ENCODE results near the gene GMEB1. TPM values are rescaled to one million over a fixed set of nuclear protein-coding genes. Genes with fewer than 3 reads are reported as not detected.
"Not testable (repeated sequence)": the region's sequence is repeated elsewhere in the genome, so short reads cannot be mapped to it uniquely, and the experiment has no call there.

Gene GMEB1
- total RNA-seq, 2 donors from 2014 or later: 14.0 to 14.9 TPM

DNA sequence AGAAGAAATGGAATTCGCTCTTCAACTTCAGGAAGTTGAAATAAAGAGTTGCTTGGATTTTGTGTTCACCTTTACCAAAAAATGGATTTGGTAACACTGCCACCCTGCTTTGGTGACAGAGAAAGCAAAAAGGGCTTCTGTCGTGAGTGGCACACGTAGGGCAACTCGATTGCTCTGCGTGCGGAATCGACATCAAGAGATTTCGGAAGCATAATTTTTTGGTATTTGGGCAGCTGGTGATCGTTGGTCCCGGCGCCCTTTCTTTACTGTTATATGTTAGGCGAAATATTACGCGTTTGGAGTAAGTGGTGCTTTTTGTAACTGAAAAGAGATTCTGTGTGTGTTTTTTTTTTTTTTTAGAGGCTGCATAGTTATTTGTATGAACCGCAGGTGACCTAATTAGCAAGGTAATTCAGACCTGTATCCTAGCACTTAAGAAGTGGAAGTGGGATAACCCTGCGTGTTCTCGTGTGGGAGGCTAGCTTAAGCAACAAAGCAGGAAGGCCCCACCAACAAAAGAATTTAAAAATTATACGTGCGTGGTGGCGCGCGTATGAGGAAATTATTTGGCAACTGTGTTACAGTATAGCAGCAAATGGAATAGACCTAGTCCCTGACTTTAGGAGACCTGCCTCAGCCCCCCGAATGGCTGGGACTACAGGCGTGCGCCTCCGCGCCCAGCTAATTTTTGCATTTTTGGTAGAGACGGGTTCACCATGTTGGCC lies 19.9 kb upstream of the GMEB1 start, which contains the start of gene RNU11:
Gene RNU11 (plus strand): TSS at position 127 of the 725 bp plus-strand sequence.
- intact Hi-C loops (cut with DNase I): no loop called here
- Histone ChIP-seq H3K27ac (peak within 1 kb of the TSS; percentile 90), H3K36me3 (no peaks in the 10 kb centered on the region), H3K27me3 (no peaks in the 10 kb centered on the region), H3K4me1 (peaks cover 11% of the 10 kb centered on the region), H3K4me3 (peak within 1 kb of the TSS; percentile 27), H3K9me3 (no peaks in the 10 kb centered on the region), H3K9ac (ENCODE audit: low read depth in 2 of 2, low read length in 2 of 2) (peak within 1 kb of the TSS; percentile 63 to 73)
- DNase-seq: peak; percentile 93
- TF ChIP-seq, protein P1, sequence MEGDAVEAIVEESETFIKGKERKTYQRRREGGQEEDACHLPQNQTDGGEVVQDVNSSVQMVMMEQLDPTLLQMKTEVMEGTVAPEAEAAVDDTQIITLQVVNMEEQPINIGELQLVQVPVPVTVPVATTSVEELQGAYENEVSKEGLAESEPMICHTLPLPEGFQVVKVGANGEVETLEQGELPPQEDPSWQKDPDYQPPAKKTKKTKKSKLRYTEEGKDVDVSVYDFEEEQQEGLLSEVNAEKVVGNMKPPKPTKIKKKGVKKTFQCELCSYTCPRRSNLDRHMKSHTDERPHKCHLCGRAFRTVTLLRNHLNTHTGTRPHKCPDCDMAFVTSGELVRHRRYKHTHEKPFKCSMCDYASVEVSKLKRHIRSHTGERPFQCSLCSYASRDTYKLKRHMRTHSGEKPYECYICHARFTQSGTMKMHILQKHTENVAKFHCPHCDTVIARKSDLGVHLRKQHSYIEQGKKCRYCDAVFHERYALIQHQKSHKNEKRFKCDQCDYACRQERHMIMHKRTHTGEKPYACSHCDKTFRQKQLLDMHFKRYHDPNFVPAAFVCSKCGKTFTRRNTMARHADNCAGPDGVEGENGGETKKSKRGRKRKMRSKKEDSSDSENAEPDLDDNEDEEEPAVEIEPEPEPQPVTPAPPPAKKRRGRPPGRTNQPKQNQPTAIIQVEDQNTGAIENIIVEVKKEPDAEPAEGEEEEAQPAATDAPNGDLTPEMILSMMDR (IDR thresholded peaks at IDR 0.05): no peak

DNA sequence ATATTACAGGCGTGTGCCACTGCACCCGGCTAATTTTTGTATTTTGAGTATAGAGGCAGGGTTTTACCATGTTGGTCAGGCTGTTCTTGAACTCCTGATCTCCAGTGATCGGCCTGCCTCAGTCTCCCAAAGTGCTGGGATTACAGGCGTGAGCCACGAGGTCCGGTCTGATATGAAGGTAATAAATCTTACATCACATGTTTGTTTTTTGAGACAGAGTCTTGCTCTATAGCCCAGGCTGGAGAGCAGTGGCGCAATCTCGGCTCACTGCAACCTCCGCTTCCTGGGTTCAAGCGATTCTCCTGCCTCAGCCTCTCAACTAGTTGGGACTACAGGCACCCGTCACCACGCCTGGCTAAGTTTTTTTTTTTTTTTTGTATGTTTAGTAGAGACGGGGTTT lies 15.5 kb upstream of the GMEB1 start:
- not testable (repeated sequence) for H3K4me3 ChIP-seq; H3K9me3 ChIP-seq; H3K4me1 ChIP-seq; H3K36me3 ChIP-seq; H3K27ac ChIP-seq; H3K9ac ChIP-seq (ENCODE audit: low read depth in 2 of 2, low read length in 2 of 2); H3K27me3 ChIP-seq; DNase-seq
- intact Hi-C loops (cut with DNase I): loop anchor here (5.0 kb wide), 1 partner anchor 224 kb away; no protein-coding TSS in a partner anchor

DNA sequence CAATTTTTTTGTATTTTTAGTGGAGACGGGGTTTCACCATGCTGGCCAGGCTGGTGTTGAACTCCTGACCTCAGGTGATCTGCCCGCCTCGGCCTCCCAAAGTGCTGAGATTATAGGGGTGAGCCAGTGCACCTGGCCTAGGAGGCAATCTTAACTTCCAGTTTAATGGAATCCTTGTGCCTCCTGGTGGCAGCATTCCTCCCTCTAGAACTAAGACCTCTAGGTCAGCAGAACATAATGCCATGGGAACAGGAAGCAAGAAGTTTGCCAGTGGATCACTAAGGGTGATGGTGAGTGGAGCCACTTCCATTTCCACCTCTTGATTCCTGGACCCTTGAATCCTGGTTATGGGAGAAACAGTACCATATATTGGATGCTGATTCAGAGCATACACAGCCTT lies 14.7 kb upstream of the GMEB1 start:
- not testable (repeated sequence) for H3K27ac ChIP-seq; H3K36me3 ChIP-seq; H3K4me1 ChIP-seq; H3K9me3 ChIP-seq; H3K9ac ChIP-seq (ENCODE audit: low read depth in 2 of 2, low read length in 2 of 2); H3K27me3 ChIP-seq; H3K4me3 ChIP-seq
- intact Hi-C loops (cut with DNase I): loop anchor here (5.0 kb wide), 1 partner anchor 223 kb away; no protein-coding TSS in a partner anchor
- peak; percentile 46 for DNase-seq

DNA sequence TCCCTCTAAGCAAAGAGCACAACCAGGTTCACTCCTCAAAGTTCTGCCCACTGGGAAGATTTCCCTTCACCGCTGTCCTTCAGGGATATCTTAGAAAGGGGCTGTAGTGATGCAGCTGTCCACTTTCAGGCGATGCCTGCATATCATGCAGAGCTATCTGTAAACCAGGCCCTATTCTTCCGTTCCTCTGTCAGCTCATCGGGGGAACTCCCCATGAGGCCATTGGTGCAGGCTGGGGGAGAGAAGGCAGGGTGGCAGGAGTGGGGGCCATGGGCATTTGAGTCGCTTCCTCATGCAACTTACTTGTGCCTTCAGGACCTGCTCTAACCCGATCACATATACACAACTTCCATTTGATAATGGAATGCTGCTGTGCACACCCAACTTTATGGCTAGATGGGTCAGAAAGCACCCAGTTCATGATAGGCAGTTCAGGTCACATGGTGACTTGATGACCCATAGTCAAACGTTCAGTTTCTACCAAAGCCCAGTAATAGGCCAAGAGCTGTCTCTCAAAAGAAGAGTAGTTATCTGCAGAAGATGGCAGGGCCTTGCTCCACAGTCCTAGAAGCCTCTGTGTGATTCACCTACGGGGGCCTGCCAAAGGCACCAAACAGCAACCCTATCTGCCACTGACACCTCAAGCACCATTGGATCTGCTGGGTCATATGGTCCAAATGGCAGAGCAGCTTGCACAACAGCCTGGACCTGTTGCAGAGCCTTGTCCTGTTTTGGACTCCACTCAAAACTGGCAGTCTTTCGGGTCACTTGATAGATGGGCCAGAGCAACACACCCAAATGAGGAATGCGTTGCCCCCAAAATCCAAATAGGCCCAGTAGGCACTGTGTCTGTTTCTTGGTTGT lies 12.9 kb upstream of the GMEB1 start:
- DNase-seq; H3K36me3 ChIP-seq; intact Hi-C loops (cut with DNase I); H3K9me3 ChIP-seq; H3K4me3 ChIP-seq; H3K4me1 ChIP-seq; H3K9ac ChIP-seq (ENCODE audit: low read depth in 2 of 2, low read length in 2 of 2); H3K27ac ChIP-seq; H3K27me3 ChIP-seq: not testable (repeated sequence)

DNA sequence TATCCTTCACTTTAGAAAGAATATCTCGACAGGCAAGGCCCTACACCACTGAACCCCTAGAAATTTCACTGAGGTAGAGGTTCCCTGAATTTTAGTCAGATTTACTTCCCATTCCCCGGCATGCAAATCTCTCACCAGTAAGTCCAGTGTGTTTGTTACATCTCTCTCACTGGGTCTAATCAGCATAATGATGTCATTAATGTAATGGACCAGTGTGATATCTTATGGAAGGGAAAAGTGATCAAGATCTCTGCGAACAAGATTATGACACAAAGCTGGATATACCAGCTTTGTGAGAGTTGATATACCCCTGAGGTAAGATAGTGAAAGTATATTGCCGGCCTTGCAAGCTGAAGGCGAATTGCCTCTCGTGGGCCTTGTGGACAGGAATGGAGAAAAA lies 12.2 kb upstream of the GMEB1 start:
- DNase-seq: no peak
- Histone ChIP-seq H3K9ac (ENCODE audit: low read depth in 2 of 2, low read length in 2 of 2) (no peak overlapping the region), H3K4me1 (no peaks in the 10 kb centered on the region), H3K9me3 (no peaks in the 10 kb centered on the region), H3K36me3 (no peaks in the 10 kb centered on the region), H3K27me3 (no peaks in the 10 kb centered on the region), H3K27ac (no peak overlapping the region), H3K4me3 (no peak overlapping the region)
- intact Hi-C loops (cut with DNase I): no loop called here
- TF ChIP-seq, protein P1 (IDR thresholded peaks at IDR 0.05): no peak

DNA sequence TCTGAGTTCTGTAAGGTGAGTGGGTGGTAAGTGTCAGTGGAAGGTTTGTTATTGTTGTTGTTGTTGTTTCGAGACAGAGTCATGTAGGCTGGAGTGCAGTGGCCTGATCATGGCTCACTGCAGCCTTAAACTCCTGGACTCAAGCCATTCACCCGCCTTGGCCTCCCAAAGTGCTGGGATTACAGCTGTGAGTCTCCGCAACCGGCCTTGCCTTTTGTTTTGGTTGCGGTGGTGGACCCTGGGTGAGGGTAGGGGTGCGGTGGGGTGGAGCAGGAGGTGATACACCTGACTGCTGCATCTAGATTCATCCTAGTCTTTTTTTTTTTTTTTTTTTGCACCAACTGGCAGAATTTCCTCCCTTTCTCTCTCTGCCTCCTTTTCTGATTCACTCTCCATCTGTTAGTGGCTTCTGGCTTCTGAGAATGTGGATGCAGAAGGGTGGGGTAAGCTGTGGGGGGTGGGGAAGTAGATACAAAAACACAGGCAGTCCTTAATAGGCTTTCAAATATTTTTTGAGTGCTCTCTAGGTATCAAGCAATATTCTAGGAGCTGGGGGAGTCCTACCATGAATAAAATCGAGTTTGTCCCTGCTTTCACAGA lies 4.6 kb upstream of the GMEB1 start:
- Histone ChIP-seq H3K4me1 (no peaks in the 10 kb centered on the region), H3K27me3 (no peaks in the 10 kb centered on the region), H3K4me3 (no peak overlapping the region), H3K27ac (no peak overlapping the region), H3K9ac (ENCODE audit: low read depth in 2 of 2, low read length in 2 of 2) (no peak overlapping the region), H3K36me3 (no peaks in the 10 kb centered on the region), H3K9me3 (no peaks in the 10 kb centered on the region)
- TF ChIP-seq, protein P1 (IDR thresholded peaks at IDR 0.05): no peak
- no peak for DNase-seq
- intact Hi-C loops (cut with DNase I): no loop called here
